AG04450 (cell line): ENCODE measurements around the gene COA6. TPM values are rescaled to one million over a fixed set of nuclear protein-coding genes. Genes with fewer than 3 reads are reported as not detected.

Experiments used
- CTCF ChIA-PET: fragments of 300-600, 350-600 bp; formaldehyde crosslinking; extraction: SDS; loops from one replicate; lab custom pipeline; 2022; ENCODE audit warnings: antibody characterized with exemption, inconsistent platforms; lab: Charles Lee
- POLR2A ChIA-PET: fragments of 350-600 bp; formaldehyde crosslinking; extraction: SDS; loops from one replicate; lab custom pipeline; 2021; ENCODE audit warnings: antibody characterized with exemption, inconsistent platforms; lab: Yijun Ruan, JAX
- DNase-seq: peaks from one replicate; pipeline ENCODE4 v3.0.0-alpha.2; 2011; ENCODE audit warnings: low read depth, low spot score
- H3K27ac ChIP-seq: one replicate; pipeline ENCODE4 v1.5.1; 2012; ENCODE audit warnings: low read depth, low read length, control low read depth
- H3K27me3 ChIP-seq: one replicate; pipeline ENCODE4 v1.6.0; 2012; ENCODE audit warnings: low read length; ENCODE audit not compliant: control insufficient read depth, insufficient read depth
- H3K4me3 ChIP-seq: 2 replicates; pipeline ENCODE4 v1.5.1; 2011; ENCODE audit warnings: mild to moderate bottlenecking, low read depth, low read length, control low read depth
- H3K9me3 ChIP-seq: 2 replicates; pipeline ENCODE4 v1.5.1; 2012; ENCODE audit warnings: low read length; ENCODE audit not compliant: control insufficient read depth, insufficient read depth
- polyA plus RNA-seq: library from polyadenylated mRNA; depleted of rRNA; stranded (reverse); fragments of >200 nt; gene quantifications from 2 replicates; pipeline ENCODE4 v1.2.3, GENCODE V29; 2011
- TF ChIP-seq, protein P1 (sequence below): IDR thresholded peaks from 2 replicates; pipeline ENCODE4 v1.5.1; 2011; ENCODE audit warnings: low read depth, low read length, control low read depth, inconsistent platforms

Gene COA6
- polyA plus RNA-seq, 1 experiment: 38.8 TPM

DNA sequence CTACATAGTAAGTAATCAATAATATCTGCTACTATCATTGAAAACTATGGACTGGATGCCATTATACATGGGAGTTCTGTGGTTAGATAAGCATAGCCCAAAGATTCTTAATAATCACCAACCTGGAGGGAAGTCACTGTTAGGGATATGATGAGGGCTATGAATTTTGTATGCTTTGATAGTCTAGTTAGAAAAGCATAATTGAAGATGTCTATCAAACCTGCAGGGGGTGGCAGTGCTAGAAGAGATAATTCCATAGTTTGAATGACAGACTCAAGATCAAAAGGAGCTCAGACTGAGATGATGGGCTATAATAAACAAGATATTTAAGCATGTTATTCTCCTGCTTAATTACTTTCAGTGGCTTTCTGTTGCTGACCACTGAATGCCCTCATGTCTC lies 15.4 kb upstream of the COA6 start:
- ChIA-PET POLR2A (no interaction called here), CTCF (interaction anchor here (0.7 to 1.9 kb wide), 3 partner anchors 31 to 49 kb away, joined by 3 to 5 read pairs (median 4); no protein-coding TSS in a partner anchor)
- Histone ChIP-seq H3K4me3 (no peak overlapping the region), H3K27ac (no peak overlapping the region), H3K27me3 (no peaks in the 10 kb centered on the region), H3K9me3 (no peaks in the 10 kb centered on the region)
- DNase-seq: no peak
- TF ChIP-seq, protein P1, sequence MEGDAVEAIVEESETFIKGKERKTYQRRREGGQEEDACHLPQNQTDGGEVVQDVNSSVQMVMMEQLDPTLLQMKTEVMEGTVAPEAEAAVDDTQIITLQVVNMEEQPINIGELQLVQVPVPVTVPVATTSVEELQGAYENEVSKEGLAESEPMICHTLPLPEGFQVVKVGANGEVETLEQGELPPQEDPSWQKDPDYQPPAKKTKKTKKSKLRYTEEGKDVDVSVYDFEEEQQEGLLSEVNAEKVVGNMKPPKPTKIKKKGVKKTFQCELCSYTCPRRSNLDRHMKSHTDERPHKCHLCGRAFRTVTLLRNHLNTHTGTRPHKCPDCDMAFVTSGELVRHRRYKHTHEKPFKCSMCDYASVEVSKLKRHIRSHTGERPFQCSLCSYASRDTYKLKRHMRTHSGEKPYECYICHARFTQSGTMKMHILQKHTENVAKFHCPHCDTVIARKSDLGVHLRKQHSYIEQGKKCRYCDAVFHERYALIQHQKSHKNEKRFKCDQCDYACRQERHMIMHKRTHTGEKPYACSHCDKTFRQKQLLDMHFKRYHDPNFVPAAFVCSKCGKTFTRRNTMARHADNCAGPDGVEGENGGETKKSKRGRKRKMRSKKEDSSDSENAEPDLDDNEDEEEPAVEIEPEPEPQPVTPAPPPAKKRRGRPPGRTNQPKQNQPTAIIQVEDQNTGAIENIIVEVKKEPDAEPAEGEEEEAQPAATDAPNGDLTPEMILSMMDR: no peak

DNA sequence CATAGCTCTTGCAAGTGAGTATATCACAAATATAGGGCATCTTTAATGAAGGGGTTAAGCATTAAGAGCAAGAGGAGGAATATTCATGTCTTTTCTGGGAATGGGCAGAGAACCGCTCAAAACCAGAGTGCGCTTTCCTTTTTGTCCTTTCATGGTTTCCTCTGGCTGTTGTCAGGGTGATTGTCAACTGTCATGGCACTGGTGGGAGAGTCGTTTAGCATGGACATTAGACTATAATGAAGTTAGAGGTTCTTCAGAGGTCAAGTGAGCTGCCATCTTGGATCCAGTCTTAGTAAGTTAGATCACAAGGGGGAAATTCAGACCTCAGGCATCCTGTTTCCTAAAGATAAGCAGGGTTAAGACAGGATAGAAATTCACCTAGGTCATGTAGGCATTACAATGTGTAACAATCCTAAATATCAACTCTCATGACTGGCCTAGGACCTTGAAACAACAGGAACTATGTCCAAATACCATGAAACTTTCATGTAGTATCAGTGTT lies 12.1 kb upstream of the COA6 start:
- POLR2A ChIA-PET: no interaction called here

DNA sequence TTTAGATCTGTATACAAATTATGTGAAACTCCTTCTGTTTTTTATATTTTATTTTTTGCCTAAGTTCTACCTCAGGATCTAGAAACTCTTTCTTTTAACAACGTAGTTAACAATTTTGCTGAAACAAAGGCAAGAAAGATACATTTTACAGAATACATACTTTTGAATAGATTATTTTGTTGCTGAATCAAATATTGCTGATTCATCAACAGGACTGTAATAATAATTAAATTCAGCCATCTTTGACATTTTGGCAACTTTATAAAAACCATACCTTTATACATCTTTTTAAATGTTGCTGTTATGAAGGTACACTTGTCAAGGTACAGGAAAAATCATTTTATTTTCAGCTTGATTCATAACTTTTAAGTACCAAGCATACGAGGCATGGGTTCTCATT lies 10.7 kb upstream of the COA6 start:
- H3K27ac ChIP-seq: no peak overlapping the region
- POLR2A ChIA-PET: no interaction called here
- CTCF ChIA-PET: no interaction called here

More for the DNA sequence above, 12.1 kb upstream of the COA6 start:
- CTCF ChIA-PET: interaction anchor here (0.8 kb wide), 1 partner anchor 51 kb away, joined by 3 read pairs; no protein-coding TSS in a partner anchor
- TF ChIP-seq, protein P1: no peak
- no peak for DNase-seq
- no peak overlapping the region for H3K27ac ChIP-seq
- no peaks in the 10 kb centered on the region for H3K9me3 ChIP-seq
- no peaks in the 10 kb centered on the region for H3K27me3 ChIP-seq
- no peak overlapping the region for H3K4me3 ChIP-seq

DNA sequence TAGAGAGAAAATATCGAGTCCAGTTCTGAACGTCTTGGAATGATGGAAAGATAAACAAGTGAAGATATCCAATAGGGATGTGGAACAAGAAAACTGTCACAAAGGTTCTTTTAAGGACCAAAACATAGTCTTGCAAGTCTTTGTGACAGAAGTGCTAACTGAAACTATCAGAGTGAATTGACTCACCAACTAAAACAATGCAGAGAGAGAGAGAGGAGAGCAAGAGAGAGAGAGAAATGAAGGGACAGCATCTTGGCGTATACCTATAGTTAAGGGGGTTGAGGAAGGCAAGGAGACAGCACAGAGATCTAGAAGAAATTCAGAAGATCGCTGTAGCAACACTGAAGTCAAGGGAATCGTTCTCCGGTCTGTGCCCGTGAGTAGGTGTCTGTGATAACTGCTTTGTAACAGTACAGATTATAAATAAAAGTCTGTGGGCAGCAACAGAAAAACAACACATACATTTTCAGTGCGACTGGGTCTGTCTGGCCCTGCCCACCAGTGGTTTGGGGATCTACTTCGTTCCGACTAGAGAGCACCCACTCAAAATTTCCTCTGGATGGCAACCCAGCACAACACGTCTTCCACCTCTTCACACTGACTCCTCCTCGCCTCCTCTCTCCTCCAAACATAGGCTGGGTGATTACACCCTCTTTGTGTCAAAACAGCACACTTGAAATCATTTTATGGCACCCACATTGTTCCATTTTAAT lies 4.8 kb upstream of the COA6 start:
- H3K27me3 ChIP-seq: no peaks in the 10 kb centered on the region
- CTCF ChIA-PET: interaction anchor here (1.5 to 1.8 kb wide), 2 partner anchors 42 to 59 kb away, joined by 4 to 7 read pairs; no protein-coding TSS in a partner anchor
- H3K9me3 ChIP-seq: no peaks in the 10 kb centered on the region
- H3K4me3 ChIP-seq: no peak overlapping the region
- no peak for DNase-seq
- POLR2A ChIA-PET: no interaction called here
- H3K27ac ChIP-seq: no peak overlapping the region
- TF ChIP-seq, protein P1: no peak

More for the DNA sequence above, 10.7 kb upstream of the COA6 start:
- no peaks in the 10 kb centered on the region for H3K27me3 ChIP-seq
- H3K9me3 ChIP-seq: no peaks in the 10 kb centered on the region
- TF ChIP-seq, protein P1: no peak
- no peak overlapping the region for H3K4me3 ChIP-seq
- DNase-seq: no peak

DNA sequence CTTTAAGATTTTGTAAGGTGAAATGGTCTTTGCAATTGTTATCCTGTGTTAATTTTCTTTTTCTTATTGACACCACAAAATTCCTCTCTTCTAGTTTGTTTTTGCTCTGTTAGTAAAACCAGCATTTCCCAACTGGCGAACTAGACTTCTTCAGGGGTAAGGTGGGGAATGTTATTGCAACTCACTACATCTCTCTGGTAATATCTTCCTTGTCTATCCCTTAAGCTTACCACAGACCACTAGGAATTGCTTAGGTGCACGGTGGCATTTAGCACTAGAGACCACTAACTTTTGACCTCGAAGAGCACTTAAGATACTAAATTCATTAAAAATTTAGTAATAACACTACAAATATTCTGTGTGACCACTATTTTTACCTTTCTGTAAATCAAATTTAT lies 4.2 kb upstream of the COA6 start:
- no peaks in the 10 kb centered on the region for H3K9me3 ChIP-seq
- CTCF ChIA-PET: interaction anchor here (1.8 kb wide), 1 partner anchor 43 kb away, joined by 7 read pairs; no protein-coding TSS in a partner anchor
- H3K27ac ChIP-seq: no peak overlapping the region
- TF ChIP-seq, protein P1: no peak
- DNase-seq: no peak
- POLR2A ChIA-PET: no interaction called here
- H3K27me3 ChIP-seq: no peaks in the 10 kb centered on the region
- no peak overlapping the region for H3K4me3 ChIP-seq
